Measurements from ENCODE around the gene ALDH8A1.
"Not testable (repeated sequence)": the region's sequence is repeated elsewhere in the genome, so short reads cannot be mapped to it uniquely, and the experiment has no call there.

The ALDH8A1 gene

GRCh38 chr6:134910593-134910935 is 39.3 kb downstream of the ALDH8A1 start:
- DNase-seq (ENCODE audit: low read depth): no peak

- DNase-seq (ENCODE audit: low read depth): no peak
These were observed 40.0 kb downstream of the ALDH8A1 start for GRCh38 chr6:134909701-134910592.

GRCh38 chr6:134908906-134909516 is 40.9 kb downstream of the ALDH8A1 start:
- peak; percentile 92 for DNase-seq (ENCODE audit: low read depth)

- DNase-seq (ENCODE audit: low read depth): not testable (repeated sequence)
These were observed 45.2 kb downstream of the ALDH8A1 start for GRCh38 chr6:134904731-134905130.

GRCh38 chr6:134903448-134903847 is 46.5 kb downstream of the ALDH8A1 start:
- DNase-seq (ENCODE audit: low read depth): no peak

- DNase-seq (ENCODE audit: low read depth): no peak
These were observed 47.0 kb downstream of the ALDH8A1 start for GRCh38 chr6:134902936-134903335.

GRCh38 chr6:134902074-134902861 is 47.6 kb downstream of the ALDH8A1 start:
- no peak for DNase-seq (ENCODE audit: low read depth)

- DNase-seq (ENCODE audit: low read depth): no peak
These were observed 51.3 kb downstream of the ALDH8A1 start for GRCh38 chr6:134898575-134898974.

GRCh38 chr6:134898166-134898565 is 51.7 kb downstream of the ALDH8A1 start:
- not testable (repeated sequence) for DNase-seq (ENCODE audit: low read depth)

- no peak for DNase-seq (ENCODE audit: low read depth)
These were observed 53.0 kb downstream of the ALDH8A1 start for GRCh38 chr6:134896910-134897309.

GRCh38 chr6:134894800-134895199 is 55.1 kb downstream of the ALDH8A1 start:
- no peak for DNase-seq (ENCODE audit: low read depth)

GRCh38 chr6:134892362-134892761 is 57.5 kb downstream of the ALDH8A1 start:
- DNase-seq (ENCODE audit: low read depth): no peak

- DNase-seq (ENCODE audit: low read depth): no peak
These were observed 58.3 kb downstream of the ALDH8A1 start for GRCh38 chr6:134891633-134892032.

GRCh38 chr6:134888316-134888715 is 61.6 kb downstream of the ALDH8A1 start:
- DNase-seq (ENCODE audit: low read depth): no peak

- DNase-seq (ENCODE audit: low read depth): no peak
These were observed 65.1 kb downstream of the ALDH8A1 start for GRCh38 chr6:134884752-134885151.

GRCh38 chr6:134883314-134883713 is 66.6 kb downstream of the ALDH8A1 start:
- DNase-seq (ENCODE audit: low read depth): no peak

GRCh38 chr6:134882426-134883038 is 67.4 kb downstream of the ALDH8A1 start:
- peak; percentile 71 for DNase-seq (ENCODE audit: low read depth)

GRCh38 chr6:134880487-134881190 is 69.3 kb downstream of the ALDH8A1 start:
- DNase-seq (ENCODE audit: low read depth): no peak

- DNase-seq (ENCODE audit: low read depth): no peak
These were observed 71.8 kb downstream of the ALDH8A1 start for GRCh38 chr6:134878136-134878535.

- DNase-seq (ENCODE audit: low read depth): no peak
These were observed 74.5 kb downstream of the ALDH8A1 start for GRCh38 chr6:134875367-134875766.

- DNase-seq (ENCODE audit: low read depth): no peak
These were observed 76.2 kb downstream of the ALDH8A1 start for GRCh38 chr6:134873500-134874388.

All from fibroblast of the conjunctiva (primary cell).